ENCODE measurements around the gene CFL2.

- TF ChIP-seq CEBPB (IDR thresholded peaks at IDR 0.05; ENCODE audit: low read depth) (no peak), EZH2 (IDR thresholded peaks at IDR 0.05) (no peak), POLR2A (IDR thresholded peaks at IDR 0.05; ENCODE audit: borderline replicate concordance, extremely low read depth, insufficient read depth, insufficient read length) (no peak)
- TF ChIP-seq, protein P1, sequence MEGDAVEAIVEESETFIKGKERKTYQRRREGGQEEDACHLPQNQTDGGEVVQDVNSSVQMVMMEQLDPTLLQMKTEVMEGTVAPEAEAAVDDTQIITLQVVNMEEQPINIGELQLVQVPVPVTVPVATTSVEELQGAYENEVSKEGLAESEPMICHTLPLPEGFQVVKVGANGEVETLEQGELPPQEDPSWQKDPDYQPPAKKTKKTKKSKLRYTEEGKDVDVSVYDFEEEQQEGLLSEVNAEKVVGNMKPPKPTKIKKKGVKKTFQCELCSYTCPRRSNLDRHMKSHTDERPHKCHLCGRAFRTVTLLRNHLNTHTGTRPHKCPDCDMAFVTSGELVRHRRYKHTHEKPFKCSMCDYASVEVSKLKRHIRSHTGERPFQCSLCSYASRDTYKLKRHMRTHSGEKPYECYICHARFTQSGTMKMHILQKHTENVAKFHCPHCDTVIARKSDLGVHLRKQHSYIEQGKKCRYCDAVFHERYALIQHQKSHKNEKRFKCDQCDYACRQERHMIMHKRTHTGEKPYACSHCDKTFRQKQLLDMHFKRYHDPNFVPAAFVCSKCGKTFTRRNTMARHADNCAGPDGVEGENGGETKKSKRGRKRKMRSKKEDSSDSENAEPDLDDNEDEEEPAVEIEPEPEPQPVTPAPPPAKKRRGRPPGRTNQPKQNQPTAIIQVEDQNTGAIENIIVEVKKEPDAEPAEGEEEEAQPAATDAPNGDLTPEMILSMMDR (IDR thresholded peaks at IDR 0.05 in 2 of 3, conservative IDR thresholded peaks at IDR 0.05 in 1 of 3; ENCODE audit: borderline replicate concordance in 1 of 3, insufficient read depth in 1 of 3, low read depth in 2 of 3, low read length in 2 of 3) = no peak
These were observed 23.2 kb downstream of the CFL2 start for GRCh38 chr14:34691206-34691605.

Measured in HCT116 (cell line).